ENCODE measurements around the gene CXCL14. TPM values are rescaled to one million over a fixed set of nuclear protein-coding genes. Genes with fewer than 3 reads are reported as not detected.

Gene CXCL14
- total RNA-seq, 1 donor from 2014 or later = not detected

DNA sequence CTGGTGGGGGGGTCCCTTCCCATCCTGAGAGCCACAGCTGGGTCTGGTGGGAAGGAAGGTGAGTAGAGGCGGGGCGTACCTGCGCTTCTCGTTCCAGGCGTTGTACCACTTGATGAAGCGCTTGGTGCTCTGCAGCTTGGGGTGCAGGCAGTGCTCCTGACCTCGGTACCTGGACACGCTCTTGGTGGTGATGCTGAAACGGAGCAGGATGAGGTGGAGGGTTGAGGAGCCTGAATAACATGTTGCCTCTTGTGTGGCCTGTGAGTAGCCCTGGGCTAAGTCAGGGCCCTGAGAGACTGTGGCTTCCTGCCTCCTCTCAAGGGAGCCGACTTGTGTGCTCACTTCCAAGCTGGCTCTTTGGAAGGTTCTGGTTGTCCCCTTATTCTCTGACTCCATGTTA, 4.3 kb downstream of the CXCL14 start:
- H3K27me3 Mint-ChIP-seq (ENCODE audit: low read depth) = peaks cover 74% of the 10 kb centered on the region
- TF ChIP-seq, protein P1, sequence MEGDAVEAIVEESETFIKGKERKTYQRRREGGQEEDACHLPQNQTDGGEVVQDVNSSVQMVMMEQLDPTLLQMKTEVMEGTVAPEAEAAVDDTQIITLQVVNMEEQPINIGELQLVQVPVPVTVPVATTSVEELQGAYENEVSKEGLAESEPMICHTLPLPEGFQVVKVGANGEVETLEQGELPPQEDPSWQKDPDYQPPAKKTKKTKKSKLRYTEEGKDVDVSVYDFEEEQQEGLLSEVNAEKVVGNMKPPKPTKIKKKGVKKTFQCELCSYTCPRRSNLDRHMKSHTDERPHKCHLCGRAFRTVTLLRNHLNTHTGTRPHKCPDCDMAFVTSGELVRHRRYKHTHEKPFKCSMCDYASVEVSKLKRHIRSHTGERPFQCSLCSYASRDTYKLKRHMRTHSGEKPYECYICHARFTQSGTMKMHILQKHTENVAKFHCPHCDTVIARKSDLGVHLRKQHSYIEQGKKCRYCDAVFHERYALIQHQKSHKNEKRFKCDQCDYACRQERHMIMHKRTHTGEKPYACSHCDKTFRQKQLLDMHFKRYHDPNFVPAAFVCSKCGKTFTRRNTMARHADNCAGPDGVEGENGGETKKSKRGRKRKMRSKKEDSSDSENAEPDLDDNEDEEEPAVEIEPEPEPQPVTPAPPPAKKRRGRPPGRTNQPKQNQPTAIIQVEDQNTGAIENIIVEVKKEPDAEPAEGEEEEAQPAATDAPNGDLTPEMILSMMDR (conservative IDR thresholded peaks at IDR 0.05) = no peak
- no peaks in the 10 kb centered on the region for H3K9me3 Mint-ChIP-seq
- H3K36me3 Mint-ChIP-seq (ENCODE audit: low read depth) = no peaks in the 10 kb centered on the region
- no peak overlapping the region for H3K27ac Mint-ChIP-seq (ENCODE audit: unreplicated experiment)
- peaks cover 15% of the 10 kb centered on the region for H3K4me1 Mint-ChIP-seq
- no peak for DNase-seq (ENCODE audit: low read depth, low spot score)
- no peak overlapping the region for H3K4me3 Mint-ChIP-seq

DNA sequence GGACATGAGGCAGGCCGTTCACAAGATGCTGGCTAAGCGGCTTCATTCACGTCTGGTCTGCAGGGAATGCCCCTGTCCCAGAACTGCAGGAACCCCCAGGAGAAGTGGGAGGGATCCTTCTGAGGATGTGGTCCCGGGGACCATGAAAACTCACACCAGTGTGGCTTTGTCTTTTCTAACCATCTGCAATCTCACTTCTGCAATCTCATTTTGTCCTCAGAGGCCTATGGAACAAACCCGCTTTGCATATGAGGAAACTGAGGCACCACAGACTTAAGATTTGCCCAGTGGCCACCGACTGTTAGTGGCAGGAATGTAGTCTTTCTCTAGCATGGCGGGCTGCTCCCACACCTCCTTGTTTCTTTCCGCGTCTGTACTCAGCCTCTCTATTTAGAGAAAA, 6.9 kb downstream of the CXCL14 start:
- H3K27ac Mint-ChIP-seq (ENCODE audit: unreplicated experiment) = no peak overlapping the region
- H3K36me3 Mint-ChIP-seq (ENCODE audit: low read depth) = no peaks in the 10 kb centered on the region
- peaks cover 59% of the 10 kb centered on the region for H3K27me3 Mint-ChIP-seq (ENCODE audit: low read depth)
- H3K4me3 Mint-ChIP-seq = no peak overlapping the region
- peaks cover 7% of the 10 kb centered on the region for H3K4me1 Mint-ChIP-seq
- no peaks in the 10 kb centered on the region for H3K9me3 Mint-ChIP-seq
- no peak for DNase-seq (ENCODE audit: low read depth, low spot score)
- TF ChIP-seq, protein P1 (conservative IDR thresholded peaks at IDR 0.05) = no peak

DNA sequence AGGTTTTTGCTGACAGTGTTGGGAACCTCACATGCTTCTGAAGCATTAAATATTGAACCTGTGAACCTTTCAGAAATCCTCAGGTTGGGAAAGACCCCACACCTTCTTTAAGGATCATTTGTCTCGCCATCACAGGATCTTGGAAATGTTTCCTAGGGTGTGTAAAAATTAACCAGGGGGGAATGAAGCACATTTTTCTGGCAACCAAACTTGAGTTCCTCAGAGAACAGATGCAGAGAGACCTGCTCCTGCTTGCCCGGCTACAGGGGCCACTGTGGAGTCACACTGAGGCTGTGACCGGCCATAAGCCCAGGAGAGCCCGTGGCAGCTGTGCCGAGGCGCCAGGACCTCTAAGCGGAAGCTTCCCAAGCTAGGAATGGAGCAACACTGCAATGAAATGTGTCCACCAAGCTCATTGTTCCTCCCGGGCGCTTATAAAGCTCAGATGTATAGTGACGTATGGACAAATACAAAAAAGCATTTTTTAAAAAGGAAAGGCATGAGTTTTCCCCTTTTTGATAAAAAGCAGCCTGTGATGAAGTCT, 7.7 kb downstream of the CXCL14 start:
- H3K4me3 Mint-ChIP-seq = no peak overlapping the region
- H3K27me3 Mint-ChIP-seq (ENCODE audit: low read depth) = peaks cover 53% of the 10 kb centered on the region

DNA sequence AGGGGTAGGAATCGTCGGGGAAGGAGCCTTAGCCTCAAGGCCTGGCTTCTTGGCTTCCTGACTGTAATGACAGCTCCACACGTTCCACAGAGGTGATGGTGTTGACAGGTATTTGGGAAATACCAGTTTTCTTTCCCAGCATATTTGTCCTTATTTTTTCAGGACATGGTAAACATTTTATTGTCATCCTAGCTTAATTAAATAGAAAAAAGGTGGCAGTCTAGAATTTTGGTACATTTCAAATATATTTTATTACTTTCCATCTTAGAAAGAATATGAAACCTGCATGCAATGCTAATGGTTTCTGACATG, 8.4 kb downstream of the CXCL14 start:
- Mint-ChIP-seq H3K36me3 (ENCODE audit: low read depth) (no peaks in the 10 kb centered on the region), H3K4me1 (peaks cover 6% of the 10 kb centered on the region), H3K4me3 (no peak overlapping the region), H3K9me3 (no peaks in the 10 kb centered on the region), H3K27me3 (ENCODE audit: low read depth) (peaks cover 53% of the 10 kb centered on the region), H3K27ac (ENCODE audit: unreplicated experiment) (no peak overlapping the region)
- TF ChIP-seq, protein P1 (conservative IDR thresholded peaks at IDR 0.05) = no peak
- no peak for DNase-seq (ENCODE audit: low read depth, low spot score)

More for the DNA sequence above, 7.7 kb downstream of the CXCL14 start:
- no peaks in the 10 kb centered on the region for H3K9me3 Mint-ChIP-seq
- no peak overlapping the region for H3K27ac Mint-ChIP-seq (ENCODE audit: unreplicated experiment)
- H3K36me3 Mint-ChIP-seq (ENCODE audit: low read depth) = no peaks in the 10 kb centered on the region
- H3K4me1 Mint-ChIP-seq = peaks cover 6% of the 10 kb centered on the region
- DNase-seq (ENCODE audit: low read depth, low spot score) = no peak
- TF ChIP-seq, protein P1 (conservative IDR thresholded peaks at IDR 0.05) = no peak

DNA sequence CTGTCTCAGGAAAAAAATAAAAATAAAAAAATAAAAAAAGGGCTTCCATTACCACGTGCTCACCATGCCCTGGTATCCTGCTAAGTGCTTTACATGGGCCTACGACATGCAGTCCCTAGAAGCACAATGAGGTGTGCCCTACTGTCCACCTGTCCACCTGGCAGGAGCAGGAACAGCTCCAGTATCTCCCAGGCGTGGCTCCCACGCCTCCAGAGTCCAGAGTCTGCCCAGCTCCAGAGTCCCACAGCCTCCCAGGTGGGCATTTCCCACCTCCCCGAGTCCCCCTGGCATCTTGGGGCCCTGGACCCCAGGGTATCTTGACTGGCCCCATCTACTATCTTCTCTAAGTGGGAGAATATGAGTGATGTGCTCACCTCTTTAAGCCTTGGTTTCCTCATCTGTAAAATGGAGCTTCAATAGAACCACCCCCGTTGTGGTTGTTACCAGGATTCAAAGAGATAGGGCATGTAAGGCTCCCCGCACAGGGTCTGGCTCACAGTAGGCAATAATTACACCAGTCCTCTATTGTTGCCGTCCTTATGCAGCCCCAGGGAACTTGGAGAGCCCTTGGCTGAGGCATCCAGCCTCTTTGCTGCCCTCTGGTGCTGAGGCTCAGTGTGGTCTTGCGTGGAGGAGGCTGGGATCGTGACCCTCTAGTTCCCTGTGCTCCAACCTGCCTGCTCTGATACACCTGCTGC, 8.9 kb downstream of the CXCL14 start:
- no peak overlapping the region for H3K4me3 Mint-ChIP-seq
- peaks cover 10% of the 10 kb centered on the region for H3K4me1 Mint-ChIP-seq
- peak; percentile 39 for DNase-seq (ENCODE audit: low read depth, low spot score)

More for the DNA sequence above, 8.9 kb downstream of the CXCL14 start:
- Mint-ChIP-seq H3K9me3 (no peaks in the 10 kb centered on the region), H3K27ac (ENCODE audit: unreplicated experiment) (peak overlapping the region; percentile 24), H3K27me3 (ENCODE audit: low read depth) (peaks cover 54% of the 10 kb centered on the region), H3K36me3 (ENCODE audit: low read depth) (no peaks in the 10 kb centered on the region)
- TF ChIP-seq, protein P1 (conservative IDR thresholded peaks at IDR 0.05) = peak; percentile 58
